Measurements from ENCODE around the gene SPP1.
"Not testable (repeated sequence)": the region's sequence is repeated elsewhere in the genome, so short reads cannot be mapped to it uniquely, and the experiment has no call there.

Gene SPP1
- long read RNA-seq, donor 1, transcript SPP1-201 (6 exons, 1,581 nt), result minor isoform, 25 of 102 reads
- long read RNA-seq, donor 1, transcript SPP1-203 (7 exons, 1,473 nt), result major isoform, 57 of 102 reads
- long read RNA-seq, donor 1, partial matches to known transcripts, result 16 of 102 reads
- long read RNA-seq, donor 1, other reads (novel, unspliced or antisense), result 0 of 102 reads
- long read RNA-seq, donor 2, transcript SPP1-201 (6 exons, 1,581 nt), result minor isoform, 12 of 41 reads
- long read RNA-seq, donor 2, transcript SPP1-203 (7 exons, 1,473 nt), result major isoform, 22 of 41 reads
- long read RNA-seq, donor 2, partial matches to known transcripts, result 5 of 41 reads
- long read RNA-seq, donor 2, other reads (novel, unspliced or antisense), result 0 of 41 reads
- long read RNA-seq, donor 3, transcript SPP1-203 (7 exons, 1,473 nt), result major isoform, 32 of 66 reads
- long read RNA-seq, donor 3, transcript SPP1-201 (6 exons, 1,581 nt), result minor isoform, 8 of 66 reads
- long read RNA-seq, donor 3, partial matches to known transcripts, result 25 of 66 reads
- long read RNA-seq, donor 3, other reads (novel, unspliced or antisense), result 0 of 66 reads
- long read RNA-seq, donor 4, transcript SPP1-203 (7 exons, 1,473 nt), result major isoform, 46 of 103 reads
- long read RNA-seq, donor 4, transcript SPP1-201 (6 exons, 1,581 nt), result minor isoform, 10 of 103 reads
- long read RNA-seq, donor 4, partial matches to known transcripts, result 43 of 103 reads
- long read RNA-seq, donor 4, other reads (novel, unspliced or antisense), result 0 of 103 reads
- long read RNA-seq, donor 5, transcript SPP1-203 (7 exons, 1,473 nt), result major isoform, 37 of 82 reads
- long read RNA-seq, donor 5, transcript SPP1-201 (6 exons, 1,581 nt), result minor isoform, 19 of 82 reads
- long read RNA-seq, donor 5, transcript SPP1-202 (6 exons, 1,196 nt), result minor isoform, 5 of 82 reads
- long read RNA-seq, donor 5, partial matches to known transcripts, result 20 of 82 reads
- long read RNA-seq, donor 5, other reads (novel, unspliced or antisense), result 0 of 82 reads
- long read RNA-seq, donor 6, transcript SPP1-201 (6 exons, 1,581 nt), result minor isoform, 16 of 63 reads
- long read RNA-seq, donor 6, transcript SPP1-203 (7 exons, 1,473 nt), result major isoform, 33 of 63 reads
- long read RNA-seq, donor 6, partial matches to known transcripts, result 13 of 63 reads
- long read RNA-seq, donor 6, other reads (novel, unspliced or antisense), result 0 of 63 reads
- long read RNA-seq, donor 7, transcript SPP1-202 (6 exons, 1,196 nt), result minor isoform, 8 of 126 reads
- long read RNA-seq, donor 7, transcript SPP1-201 (6 exons, 1,581 nt), result minor isoform, 23 of 126 reads
- long read RNA-seq, donor 7, transcript SPP1-203 (7 exons, 1,473 nt), result major isoform, 48 of 126 reads
- long read RNA-seq, donor 7, partial matches to known transcripts, result 46 of 126 reads
- long read RNA-seq, donor 7, other reads (novel, unspliced or antisense), result 0 of 126 reads
- long read RNA-seq, donor 8, transcript SPP1-201 (6 exons, 1,581 nt), result minor isoform, 16 of 77 reads
- long read RNA-seq, donor 8, transcript SPP1-203 (7 exons, 1,473 nt), result major isoform, 57 of 77 reads
- long read RNA-seq, donor 8, partial matches to known transcripts, result 0 of 77 reads
- long read RNA-seq, donor 8, other reads (novel, unspliced or antisense), result 0 of 77 reads

- no peak for DNase-seq
These were observed at the start of gene SPP1 for GRCh38 chr4:87975466-87975865. TSS of gene SPP1 (plus strand) at chr4:87975714. CDS start at chr4:87976896, 1,182 bp downstream.

GRCh38 chr4:87926554-87927098, 48.9 kb upstream of the SPP1 start:
- DNase-seq, result no peak

GRCh38 chr4:87930629-87931028, 44.9 kb upstream of the SPP1 start:
- DNase-seq, result no peak

GRCh38 chr4:87931932-87932331, 43.6 kb upstream of the SPP1 start:
- DNase-seq, result no peak

GRCh38 chr4:87932718-87933141, 42.8 kb upstream of the SPP1 start:
- DNase-seq, result no peak

GRCh38 chr4:87933337-87933736, 42.2 kb upstream of the SPP1 start:
- DNase-seq, result no peak

- no peak for DNase-seq
These were observed 41.3 kb upstream of the SPP1 start for GRCh38 chr4:87934157-87934704.

GRCh38 chr4:87934973-87935372, 40.5 kb upstream of the SPP1 start:
- DNase-seq, result no peak

GRCh38 chr4:87935954-87936353, 39.6 kb upstream of the SPP1 start:
- not testable (repeated sequence) for DNase-seq

- DNase-seq, result no peak
These were observed 38.0 kb upstream of the SPP1 start for GRCh38 chr4:87937523-87937922.

- DNase-seq, result no peak
These were observed 36.8 kb upstream of the SPP1 start for GRCh38 chr4:87938746-87939145.

GRCh38 chr4:87939978-87940690, 35.4 kb upstream of the SPP1 start:
- DNase-seq, result no peak

GRCh38 chr4:87940809-87941208, 34.7 kb upstream of the SPP1 start:
- not testable (repeated sequence) for DNase-seq

GRCh38 chr4:87941537-87942392, 33.7 kb upstream of the SPP1 start:
- DNase-seq, result no peak

GRCh38 chr4:87943660-87944149, 31.8 kb upstream of the SPP1 start:
- no peak for DNase-seq

GRCh38 chr4:87944967-87945366, 30.5 kb upstream of the SPP1 start:
- DNase-seq, result no peak

GRCh38 chr4:87946766-87947165, 28.7 kb upstream of the SPP1 start:
- no peak for DNase-seq

- no peak for DNase-seq
These were observed 27.9 kb upstream of the SPP1 start for GRCh38 chr4:87947381-87948160.
